HG02610 (cell line): ENCODE data around the gene KIF6.

Experiments used
- ATAC-seq: cut with Tn5 transposase; IDR thresholded peaks from one replicate; pipeline ENCODE4 v1.9.1; 2021; ENCODE audit warnings: mild to moderate bottlenecking, moderate library complexity; ENCODE audit not compliant: unreplicated experiment

KIF6 gene

GRCh38 chr6:39560915-39561314 is 164.3 kb downstream of the KIF6 start:
- no peak for ATAC-seq

- ATAC-seq: no peak
Observed at GRCh38 chr6:39558591-39559190, 166.5 kb downstream of the KIF6 start.

DNA sequence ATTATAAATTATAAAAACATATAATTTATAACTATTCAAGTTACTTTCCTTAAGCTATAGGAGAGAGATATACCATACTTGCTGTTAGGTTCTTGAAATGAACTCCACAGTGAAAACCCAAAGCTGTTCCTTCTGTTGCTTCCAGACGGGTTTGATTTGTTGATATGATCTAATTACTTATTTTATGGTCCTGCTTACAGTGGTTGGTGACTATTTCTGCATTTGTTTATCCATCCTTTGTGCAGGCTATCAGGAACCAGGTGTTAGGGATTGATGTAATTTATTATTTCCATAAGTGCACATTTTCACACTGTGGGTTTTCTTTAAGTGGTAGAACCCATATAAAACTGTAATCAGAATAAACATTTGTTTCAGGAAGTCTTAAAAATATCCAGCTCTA is 167.1 kb downstream of the KIF6 start:
- ATAC-seq: no peak

GRCh38 chr6:39555136-39555535 is 170.1 kb downstream of the KIF6 start:
- ATAC-seq: no peak

- no peak for ATAC-seq
Observed at GRCh38 chr6:39553860-39554802, 171.1 kb downstream of the KIF6 start.

DNA sequence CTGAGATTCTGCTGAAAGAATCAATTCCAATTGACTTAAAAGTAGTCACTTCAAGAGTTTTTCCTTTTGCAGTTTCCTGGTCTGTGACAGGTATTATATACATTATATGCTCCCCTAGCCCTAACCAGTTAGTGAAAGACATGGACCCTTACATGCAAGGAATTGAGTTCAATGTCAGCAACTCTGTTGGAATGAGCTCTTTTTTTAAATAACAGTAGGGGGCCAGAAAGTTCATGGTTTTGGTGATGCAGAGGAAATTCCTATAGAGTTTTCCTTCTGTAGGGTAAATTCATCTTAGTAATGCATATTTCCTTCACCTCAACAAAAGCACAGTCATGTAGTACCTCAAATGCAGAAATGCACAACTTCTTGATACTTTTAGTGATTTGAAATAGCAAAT is 172.2 kb downstream of the KIF6 start:
- ATAC-seq: no peak

DNA sequence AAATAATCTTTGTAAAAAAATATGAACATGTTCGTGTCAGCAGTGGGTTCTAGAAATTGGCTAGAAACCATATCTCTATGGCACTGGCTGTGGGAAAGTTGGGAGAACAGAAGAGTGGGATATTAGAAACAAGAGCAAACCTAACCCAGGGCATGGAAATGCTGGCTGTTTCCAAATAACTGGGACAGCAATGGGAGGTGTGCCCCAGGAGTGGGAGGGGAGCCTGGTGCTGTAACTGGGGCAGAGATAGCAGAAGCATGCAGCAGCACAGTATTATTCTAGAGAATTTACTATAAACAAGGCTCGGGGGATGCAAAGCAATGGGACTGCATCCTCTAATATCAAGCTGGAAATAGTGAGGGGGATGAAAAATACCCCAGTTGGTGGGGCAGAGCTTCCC is 175.0 kb downstream of the KIF6 start:
- no peak for ATAC-seq

- ATAC-seq: no peak
Observed at GRCh38 chr6:39546731-39547130, 178.5 kb downstream of the KIF6 start.

GRCh38 chr6:39543950-39544349 is 181.3 kb downstream of the KIF6 start:
- ATAC-seq: no peak

GRCh38 chr6:39543095-39543494 is 182.1 kb downstream of the KIF6 start:
- ATAC-seq: no peak

- ATAC-seq: no peak
Observed at GRCh38 chr6:39540454-39540853, 184.8 kb downstream of the KIF6 start.

- peak; percentile 98 for ATAC-seq
Observed at GRCh38 chr6:39530201-39530759, 194.9 kb downstream of the KIF6 start.

DNA sequence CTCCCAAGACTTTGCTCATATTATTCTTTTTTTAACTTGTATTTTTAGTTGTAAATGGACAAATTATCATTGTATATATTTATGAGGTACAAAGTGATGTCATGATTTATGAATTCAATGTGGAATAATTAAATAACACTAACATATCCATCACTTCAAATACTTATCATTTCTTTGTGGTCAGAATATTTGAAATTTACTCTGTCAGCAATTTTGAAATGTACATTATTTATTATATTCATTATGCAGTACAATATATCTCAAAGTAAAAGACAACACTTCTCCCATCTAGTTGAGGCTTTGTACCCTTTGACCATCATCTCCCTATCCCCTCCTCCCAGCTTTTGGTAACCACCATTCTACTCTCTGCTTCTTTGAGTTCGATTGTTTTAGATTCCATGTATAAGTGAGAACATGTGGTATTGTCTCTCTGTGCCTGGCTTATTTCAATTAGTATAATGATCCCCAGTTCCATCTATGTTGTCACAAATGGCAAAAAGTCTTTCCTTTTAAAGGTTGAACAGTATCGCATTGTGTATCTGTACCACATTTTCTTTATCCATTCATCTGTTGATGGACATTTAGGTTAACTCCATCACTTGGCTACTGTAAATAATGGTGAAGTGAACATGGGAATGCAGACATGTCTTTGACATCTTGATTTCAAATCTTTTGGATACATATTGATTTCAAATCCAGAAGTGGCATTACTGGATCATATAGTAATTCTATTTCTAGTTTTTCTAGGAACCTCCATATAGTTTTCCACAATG is 197.2 kb downstream of the KIF6 start:
- no peak for ATAC-seq

DNA sequence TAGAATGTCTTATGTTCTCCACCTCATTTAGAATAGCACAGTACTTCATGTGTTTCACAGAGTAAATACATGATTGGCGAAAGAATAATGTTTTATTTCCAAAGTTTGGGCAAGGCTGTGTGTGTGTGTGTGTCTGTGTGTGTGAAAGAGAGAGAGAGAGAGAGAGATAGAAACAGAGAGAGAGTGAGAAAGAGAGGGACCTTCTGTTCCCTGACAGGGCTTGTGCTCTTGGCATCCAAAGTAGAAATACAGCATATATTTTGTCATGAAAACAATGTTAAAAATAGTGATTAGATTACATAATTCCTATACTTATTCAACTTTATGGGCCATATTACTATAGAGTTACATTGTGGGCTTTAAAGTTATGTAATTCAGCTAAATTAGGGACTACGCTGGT is 201.2 kb downstream of the KIF6 start:
- no peak for ATAC-seq

GRCh38 chr6:39521958-39522357 is 203.2 kb downstream of the KIF6 start:
- no peak for ATAC-seq

- no peak for ATAC-seq
Observed at GRCh38 chr6:39520916-39521315, 204.3 kb downstream of the KIF6 start.

DNA sequence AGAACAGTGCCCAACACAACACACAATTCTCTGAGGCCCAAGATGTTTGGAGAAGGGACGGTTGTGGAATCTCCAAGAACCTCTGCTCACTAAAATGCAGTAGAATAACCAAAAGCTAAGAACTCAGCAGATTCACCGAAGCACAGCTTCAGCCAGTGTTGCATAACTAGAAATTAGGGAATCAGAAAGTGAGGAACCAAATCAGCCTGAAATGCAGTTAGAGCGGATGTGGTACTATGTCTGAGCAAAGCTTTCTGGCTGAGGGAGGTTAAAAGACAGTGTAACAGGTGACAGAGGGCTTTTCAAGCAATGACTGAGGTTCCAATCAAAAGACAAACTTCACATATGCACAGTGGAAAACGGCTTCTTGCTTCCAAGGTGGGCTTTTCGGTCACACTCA is 204.8 kb downstream of the KIF6 start:
- no peak for ATAC-seq

GRCh38 chr6:39518221-39518620 is 207.0 kb downstream of the KIF6 start:
- ATAC-seq: no peak

DNA sequence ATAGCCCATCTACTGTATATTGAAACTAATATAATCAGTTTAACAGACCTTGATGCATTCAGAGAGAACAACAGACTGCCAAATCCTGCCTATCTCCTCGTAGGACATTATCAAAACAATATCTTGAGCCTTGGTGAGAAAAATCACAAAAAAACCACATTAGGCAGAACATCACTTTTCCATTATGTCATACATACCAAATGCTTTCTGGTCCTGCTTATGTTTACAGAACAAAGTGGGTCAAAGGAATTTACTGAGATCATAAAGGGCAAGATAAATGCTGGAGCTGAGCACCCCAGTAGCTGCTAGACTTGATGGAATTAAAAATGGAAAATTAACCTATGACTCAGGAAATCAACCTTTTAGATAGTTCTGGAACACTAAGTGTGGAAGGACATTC is 207.5 kb downstream of the KIF6 start:
- no peak for ATAC-seq

- ATAC-seq: no peak
Observed at GRCh38 chr6:39516471-39516870, 208.7 kb downstream of the KIF6 start.

- no peak for ATAC-seq
Observed at GRCh38 chr6:39515471-39515870, 209.7 kb downstream of the KIF6 start.
